Endothelial cell of umbilical vein (primary cell): ENCODE data around the gene RAB8B. TPM values are rescaled to one million over a fixed set of nuclear protein-coding genes. Genes with fewer than 3 reads are reported as not detected.

Experiments used
- BruUV-seq: library from RNA; stranded (reverse); fragments of 400-500 nt; replicated peaks from 2 replicates; lab custom pipeline; 2021; lab: Mats Ljungman, UMichigan
- CTCF ChIA-PET: fragments of 300-600, 350-600 bp; sonication (Branson Sonifier 250); formaldehyde crosslinking; loops from one replicate; lab custom pipeline; 2021; ENCODE audit warnings: antibody characterized with exemption, inconsistent platforms; lab: Charles Lee
- POLR2A ChIA-PET: fragments of 300-600, 350-600 bp; sonication (Branson Sonifier 250); formaldehyde crosslinking; loops from one replicate; lab custom pipeline; 2021; ENCODE audit warnings: antibody characterized with exemption, inconsistent platforms; lab: Charles Lee
- DNase-seq: peaks from one replicate; pipeline ENCODE4 v3.0.0-alpha.2; 2011; ENCODE audit warnings: low read depth, low spot score
- FAIRE-seq: peaks from 2 replicates; lab custom pipeline; 2011; peaks lifted over from hg19 to GRCh38; lab: Jason Lieb, UNC
- H2AFZ ChIP-seq: 2 replicates; pipeline ENCODE4 v1.6.0; 2012; ENCODE audit warnings: low read depth, low read length, control low read depth, inconsistent platforms
- H3K27ac ChIP-seq: 2 replicates; pipeline ENCODE4 v1.5.1; 2011; ENCODE audit warnings: low read depth, mild to moderate bottlenecking, control low read depth, low read length, moderate library complexity; ENCODE audit not compliant: insufficient read depth
- H3K27me3 ChIP-seq, 2 experiments: 2 replicates each; pipeline versions ENCODE4 v1.6.0 to v1.6.1; 2011; ENCODE audit warnings: low read length in 2 of 2, mixed read lengths in 1 of 2; ENCODE audit not compliant: control insufficient read depth in 2 of 2, insufficient read depth in 2 of 2
- H3K36me3 ChIP-seq, 2 experiments: 2 replicates in 1 of 2; 3 replicates in 1 of 2; pipeline ENCODE4 v1.5.1; 2011; ENCODE audit warnings: low read length in 2 of 2, mild to moderate bottlenecking in 1 of 2, moderate library complexity in 1 of 2; ENCODE audit not compliant: control insufficient read depth in 2 of 2, insufficient read depth in 2 of 2; ENCODE audit errors: extremely low read depth in 1 of 2
- H3K4me1 ChIP-seq: 3 replicates; pipeline ENCODE4 v1.5.1; 2011; ENCODE audit warnings: mild to moderate bottlenecking, low read length; ENCODE audit not compliant: control insufficient read depth, insufficient read depth; ENCODE audit errors: extremely low read depth
- H3K4me2 ChIP-seq: 2 replicates; pipeline ENCODE4 v1.6.1; 2011; ENCODE audit warnings: low read length, control low read depth, mixed read lengths; ENCODE audit not compliant: insufficient read depth
- H3K4me3 ChIP-seq, 3 experiments: fragments of 200-600 bp in 1 of 3; sonication (generic), shearing (Covaris generic) in 1 of 3; replicated peaks in 1 of 3; 2 replicates each; pipeline ENCODE4 v1.5.1; 2011 to 2016; ENCODE audit warnings: control low read depth in 3 of 3, low read length in 3 of 3, mild to moderate bottlenecking in 2 of 3, inconsistent platforms in 1 of 3, low read depth in 1 of 3, moderate library complexity in 1 of 3; ENCODE audit not compliant: insufficient read depth in 1 of 3
- H3K79me2 ChIP-seq: 2 replicates; pipeline ENCODE4 v1.6.0; 2012; ENCODE audit warnings: low read length, inconsistent platforms; ENCODE audit not compliant: control insufficient read depth, insufficient read depth
- H3K9ac ChIP-seq: replicated peaks from 2 replicates; pipeline ENCODE3; 2011; ENCODE audit warnings: low read length, control low read depth; ENCODE audit not compliant: insufficient read depth; ENCODE audit errors: extremely low read depth
- H3K9me1 ChIP-seq: replicated peaks from 3 replicates; pipeline ENCODE4 v1.6.0; 2011; ENCODE audit warnings: mild to moderate bottlenecking, low read length; ENCODE audit not compliant: control insufficient read depth, insufficient read depth; ENCODE audit errors: extremely low read depth
- H3K9me3 ChIP-seq: replicated peaks from 2 replicates; pipeline ENCODE4 v1.5.1; 2012; ENCODE audit warnings: low read length, inconsistent platforms; ENCODE audit not compliant: control insufficient read depth, insufficient read depth
- H4K20me1 ChIP-seq: replicated peaks from 2 replicates; pipeline ENCODE3; 2011; ENCODE audit warnings: mild to moderate bottlenecking, low read length; ENCODE audit not compliant: control insufficient read depth, insufficient read depth; ENCODE audit errors: extremely low read depth
- EZH2 ChIP-seq: IDR thresholded peaks from 2 replicates; pipeline ENCODE4 v1.6.1; 2012; ENCODE audit warnings: borderline replicate concordance, low read depth, mild to moderate bottlenecking, moderate library complexity, low read length, inconsistent platforms; ENCODE audit not compliant: severe bottlenecking
- FOS ChIP-seq: IDR thresholded peaks from 2 replicates; pipeline ENCODE4 v1.6.1; 2011; ENCODE audit warnings: mild to moderate bottlenecking, low read length, moderate library complexity, borderline replicate concordance; ENCODE audit not compliant: insufficient read depth
- GATA2 ChIP-seq: IDR thresholded peaks from 2 replicates; pipeline ENCODE4 v1.7.0; 2011; ENCODE audit warnings: low read depth, mild to moderate bottlenecking, moderate library complexity, mixed read lengths, low read length; ENCODE audit not compliant: insufficient read length, insufficient read depth
- JUN ChIP-seq: IDR thresholded peaks from 2 replicates; pipeline ENCODE4 v1.6.1; 2011; ENCODE audit warnings: borderline replicate concordance, low read depth; ENCODE audit not compliant: insufficient read length, insufficient read depth
- MAX ChIP-seq: IDR thresholded peaks from 2 replicates; pipeline ENCODE4 v1.6.1; 2011; ENCODE audit not compliant: insufficient read depth, insufficient read length
- MYC ChIP-seq: IDR thresholded peaks from one replicate; pipeline ENCODE4 v1.6.1; 2011; ENCODE audit warnings: mild to moderate bottlenecking, low read depth, low read length
- POLR2A ChIP-seq: IDR thresholded peaks from 2 replicates; pipeline ENCODE4 v1.6.1; 2012; ENCODE audit warnings: low read depth, mild to moderate bottlenecking, control low read depth, low read length
- POLR2AphosphoS5 ChIP-seq: IDR thresholded peaks from 2 replicates; pipeline ENCODE4 v1.6.1; 2012; ENCODE audit warnings: low read depth, mild to moderate bottlenecking, control low read depth, low read length, moderate library complexity; ENCODE audit not compliant: insufficient read depth
- dilution Hi-C: fragments of 300-500 bp; cut with MboI; formaldehyde crosslinking; loops from one replicate; pipeline ENCODE4 v1.15.0; 2019; ENCODE audit warnings: low sequenced_read_pairs; ENCODE audit not compliant: extremely low pct_ligation_motif_present
- intact Hi-C: fragments of 100-400 bp; cut with micrococcal nuclease; formaldehyde crosslinking; loops from one replicate; pipeline ENCODE4 v1.10.0; 2022
- polyA plus RNA-seq, 4 experiments: library from polyadenylated mRNA; depleted of rRNA in 3 of 4; stranded (reverse) in 3 of 4; unstranded in 1 of 4; fragments of >200 nt; gene quantifications; 2 replicates each; pipeline versions ENCODE4 v1.2.1 to v1.2.3, GENCODE V29; 2011 to 2012; ENCODE audit warnings: missing spikeins in 1 of 4
- total RNA-seq: library from RNA; stranded (reverse); gene quantifications from 2 replicates; pipeline ENCODE4 v1.2.3, GENCODE V29; 2021
- TF ChIP-seq, protein P1 (sequence below), 2 donors: IDR thresholded peaks; 1 replicate in 1 of 2; 2 replicates in 1 of 2; pipeline ENCODE4 v1.5.1; 2011; ENCODE audit warnings: low read length in 2 of 2, mild to moderate bottlenecking in 2 of 2, moderate library complexity in 2 of 2, control low read depth in 1 of 2, inconsistent platforms in 1 of 2, low read depth in 1 of 2; ENCODE audit not compliant: insufficient read depth in 1 of 2; ENCODE audit errors: extremely low read depth in 1 of 2

RAB8B gene
- total and polyA plus RNA-seq, 2 donors (not counting 3 experiments of a cell fraction or from before 2014, with no cell fraction given), result 10.4 to 52.5 TPM

GRCh38 chr15:63227689-63228088 lies 38.3 kb downstream of the RAB8B start:
- Histone ChIP-seq H3K9ac (no peak overlapping the region), H3K4me2 (no peak overlapping the region), H3K79me2 (peaks cover 33% of the 10 kb centered on the region), H3K4me3 (no peak overlapping the region), H2AFZ (no peak overlapping the region), H4K20me1 (no peaks in the 10 kb centered on the region), H3K36me3 (no peaks in the 10 kb centered on the region), H3K27ac (no peak overlapping the region), H3K9me3 (no peaks in the 10 kb centered on the region), H3K4me1 (peaks cover 13% of the 10 kb centered on the region), H3K27me3 (no peaks in the 10 kb centered on the region), H3K9me1 (no peaks in the 10 kb centered on the region)
- ChIA-PET POLR2A (no interaction called here), CTCF (interaction anchor here (1.0 kb wide), 1 partner anchor 15 kb away, joined by 3 read pairs; no protein-coding TSS in a partner anchor)
- DNase-seq, result no peak
- FAIRE-seq, result no peak
- dilution Hi-C loops (no loop called here), intact Hi-C loops (no loop called here)
- TF ChIP-seq, protein P1, sequence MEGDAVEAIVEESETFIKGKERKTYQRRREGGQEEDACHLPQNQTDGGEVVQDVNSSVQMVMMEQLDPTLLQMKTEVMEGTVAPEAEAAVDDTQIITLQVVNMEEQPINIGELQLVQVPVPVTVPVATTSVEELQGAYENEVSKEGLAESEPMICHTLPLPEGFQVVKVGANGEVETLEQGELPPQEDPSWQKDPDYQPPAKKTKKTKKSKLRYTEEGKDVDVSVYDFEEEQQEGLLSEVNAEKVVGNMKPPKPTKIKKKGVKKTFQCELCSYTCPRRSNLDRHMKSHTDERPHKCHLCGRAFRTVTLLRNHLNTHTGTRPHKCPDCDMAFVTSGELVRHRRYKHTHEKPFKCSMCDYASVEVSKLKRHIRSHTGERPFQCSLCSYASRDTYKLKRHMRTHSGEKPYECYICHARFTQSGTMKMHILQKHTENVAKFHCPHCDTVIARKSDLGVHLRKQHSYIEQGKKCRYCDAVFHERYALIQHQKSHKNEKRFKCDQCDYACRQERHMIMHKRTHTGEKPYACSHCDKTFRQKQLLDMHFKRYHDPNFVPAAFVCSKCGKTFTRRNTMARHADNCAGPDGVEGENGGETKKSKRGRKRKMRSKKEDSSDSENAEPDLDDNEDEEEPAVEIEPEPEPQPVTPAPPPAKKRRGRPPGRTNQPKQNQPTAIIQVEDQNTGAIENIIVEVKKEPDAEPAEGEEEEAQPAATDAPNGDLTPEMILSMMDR (IDR thresholded peaks at IDR 0.05; ENCODE audit: extremely low read depth in 1 of 2, insufficient read depth in 1 of 2, low read depth in 1 of 2, low read length in 2 of 2), result no peak
- TF ChIP-seq POLR2A (no peak), MAX (no peak), FOS (no peak), POLR2AphosphoS5 (no peak), GATA2 (no peak), JUN (no peak), EZH2 (no peak), MYC (no peak)
- BruUV-seq, result no TSS peak
